K562 (cell line): ENCODE data around the gene GRIN2A. TPM values are rescaled to one million over a fixed set of nuclear protein-coding genes. Genes with fewer than 3 reads are reported as not detected.

Experiments used
- ATAC-seq: fragments of 200-7000 bp; cut with Tn5 transposase; 3 replicates; pipeline ENCODE4 v1.9.1; 2020; ENCODE audit warnings: moderate library complexity
- BruUV-seq: library from RNA; stranded (reverse); fragments of 400-500 nt; replicated peaks from 2 replicates; lab custom pipeline; 2021; lab: Mats Ljungman, UMichigan
- CTCF ChIA-PET: fragments of 300-600 bp; formaldehyde crosslinking; extraction: SDS; loops from one replicate; lab custom pipeline; 2021; ENCODE audit warnings: low intra/inter-chr PET ratio; lab: Yijun Ruan, JAX
- POLR2A ChIA-PET: fragments of 300-600, 350-650 bp; sonication (Branson Sonifier 250); formaldehyde crosslinking; extraction: SDS; loops from one replicate; lab custom pipeline; 2021; ENCODE audit warnings: antibody characterized with exemption, inconsistent platforms; lab: Yijun Ruan, JAX
- DNase-seq, 4 experiments: peaks; one replicate each; pipeline versions ENCODE4 v3.0.0 to v3.0.0-alpha.2; 2011 to 2018; ENCODE audit warnings: low spot score in 3 of 4, mixed read lengths in 3 of 4; ENCODE audit errors: extremely low read depth in 1 of 4
- FAIRE-seq: peaks from 2 replicates; lab custom pipeline; 2011; peaks lifted over from hg19 to GRCh38; lab: Jason Lieb, UNC
- H2AFZ ChIP-seq: 2 replicates; pipeline ENCODE4 v1.6.0; 2011; ENCODE audit warnings: low read depth, low read length, control low read depth, inconsistent platforms
- H3K27ac ChIP-seq: fragments of 200-600 bp; 3 replicates; pipeline ENCODE4 v1.8.0; 2011; ENCODE audit warnings: low read depth, mild to moderate bottlenecking, control low read depth, inconsistent platforms, low read length, moderate library complexity, mixed read lengths; ENCODE audit errors: extremely low read depth
- H3K27me3 ChIP-seq, 2 experiments: fragments of 300-600 bp in 1 of 2; 2 replicates in 1 of 2; 3 replicates in 1 of 2; pipeline versions ENCODE4 v1.6.0 to v1.8.0; 2011; ENCODE audit warnings: inconsistent platforms in 2 of 2, low read length in 2 of 2, mild to moderate bottlenecking in 1 of 2, mixed read lengths in 1 of 2, moderate library complexity in 1 of 2; ENCODE audit not compliant: control insufficient read depth in 2 of 2, insufficient read depth in 2 of 2
- H3K36me3 ChIP-seq: fragments of 300-600 bp; 3 replicates; pipeline ENCODE4 v1.8.0; 2011; ENCODE audit warnings: mild to moderate bottlenecking, low read length, inconsistent platforms; ENCODE audit not compliant: control insufficient read depth, insufficient read depth
- H3K4me1 ChIP-seq, 2 experiments: fragments of 200-600 bp in 1 of 2; replicated peaks in 1 of 2; 2 replicates in 1 of 2; 3 replicates in 1 of 2; pipeline versions ENCODE4 v1.5.1 to v1.8.0; 2011; ENCODE audit warnings: inconsistent platforms in 2 of 2, low read length in 2 of 2, mild to moderate bottlenecking in 1 of 2, mixed read lengths in 1 of 2, moderate library complexity in 1 of 2; ENCODE audit not compliant: control insufficient read depth in 2 of 2, insufficient read depth in 2 of 2
- H3K4me2 ChIP-seq: 2 replicates; pipeline ENCODE4 v1.6.1; 2011; ENCODE audit warnings: low read length, control low read depth, inconsistent platforms, mixed read lengths; ENCODE audit not compliant: insufficient read depth
- H3K4me3 ChIP-seq: fragments of 200-600 bp; sonication (generic), shearing (Covaris generic); 2 replicates; pipeline ENCODE4 v1.5.1; 2016; ENCODE audit warnings: control low read depth, inconsistent platforms
- H3K79me2 ChIP-seq: fragments of 200-600 bp; 3 replicates; pipeline ENCODE4 v1.8.0; 2011; ENCODE audit warnings: low read length, inconsistent platforms; ENCODE audit not compliant: control insufficient read depth, insufficient read depth
- H3K9ac ChIP-seq, 2 experiments: 2 replicates each; pipeline versions ENCODE4 v1.6.0 to v1.6.1; 2011; ENCODE audit warnings: low read depth in 2 of 2, low read length in 2 of 2, control low read depth in 1 of 2, inconsistent platforms in 1 of 2, mild to moderate bottlenecking in 1 of 2, mixed read lengths in 1 of 2; ENCODE audit not compliant: insufficient read depth in 1 of 2
- H3K9me1 ChIP-seq: one replicate; pipeline ENCODE4 v1.6.0; 2011; ENCODE audit warnings: inconsistent platforms, mild to moderate bottlenecking, low read length, moderate library complexity; ENCODE audit not compliant: control insufficient read depth, insufficient read depth
- H3K9me3 ChIP-seq: replicated peaks from 2 replicates; pipeline ENCODE4 v1.5.1; 2011; ENCODE audit warnings: low read depth, low read length, inconsistent platforms; ENCODE audit not compliant: control insufficient read depth, insufficient read depth
- H4K20me1 ChIP-seq: replicated peaks from 2 replicates; pipeline ENCODE4 v1.6.1; 2011; ENCODE audit warnings: low read length, inconsistent platforms, mixed read lengths; ENCODE audit not compliant: control insufficient read depth, insufficient read depth
- DEAF1 ChIP-seq: fragments of 450-650 bp; formaldehyde crosslinking; IDR thresholded peaks from 2 replicates; pipeline ENCODE4 v1.4.0; 2020; ENCODE audit warnings: mild to moderate bottlenecking, moderate library complexity
- HDAC8 ChIP-seq: fragments of 450-650 bp; IDR thresholded peaks from 2 replicates; pipeline ENCODE4 v1.6.1; 2016; ENCODE audit warnings: mild to moderate bottlenecking, missing genetic modification characterization, moderate library complexity, missing compliant biosample characterization
- ILK ChIP-seq: fragments of 450-650 bp; IDR thresholded peaks from 2 replicates; pipeline ENCODE4 v1.6.1; 2016; ENCODE audit warnings: missing genetic modification characterization, low read depth, mild to moderate bottlenecking, missing compliant biosample characterization, moderate library complexity, borderline replicate concordance
- MCM7 ChIP-seq, 2 experiments: fragments of 450-650 bp; IDR thresholded peaks; 2 replicates each; pipeline ENCODE4 v1.6.1; 2016 to 2018
- MYBL2 ChIP-seq, 2 experiments: fragments of 450-650 bp in 1 of 2; sonication (generic) in 1 of 2; formaldehyde crosslinking in 1 of 2; IDR thresholded peaks; 2 replicates each; pipeline versions ENCODE4 v1.6.1 to v1.8.1; 2017 to 2022; ENCODE audit warnings: borderline replicate concordance in 1 of 2, inconsistent platforms in 1 of 2, low read depth in 1 of 2, mild to moderate bottlenecking in 1 of 2, missing genetic modification reagents in 1 of 2, moderate library complexity in 1 of 2
- REST ChIP-seq, 2 experiments: fragments of 450-650 bp; formaldehyde crosslinking in 1 of 2; IDR thresholded peaks; 2 replicates each; pipeline versions ENCODE4 v1.4.0 to v1.6.1; 2014 to 2020; ENCODE audit warnings: mild to moderate bottlenecking in 2 of 2, borderline replicate concordance in 1 of 2, low read depth in 1 of 2
- ZNF282 ChIP-seq: sonication (generic); formaldehyde crosslinking; IDR thresholded peaks from 2 replicates; pipeline ENCODE4 v1.8.1; 2023; ENCODE audit warnings: missing genetic modification reagents
- ZNF316 ChIP-seq: fragments of 450-650 bp; IDR thresholded peaks from 2 replicates; pipeline ENCODE4 v1.6.1; 2016
- ZNF354B ChIP-seq: fragments of 250-450 bp; sonication (Bioruptor Pico); IDR thresholded peaks from 2 replicates; pipeline ENCODE4 v1.4.0; 2020
- ZNF395 ChIP-seq: fragments of 200-800 bp; sonication (Bioruptor generic); IDR thresholded peaks from 2 replicates; pipeline ENCODE4 v1.6.1; 2017; ENCODE audit warnings: missing genetic modification characterization, missing compliant biosample characterization
- ZNF561 ChIP-seq: fragments of 450-650 bp; formaldehyde crosslinking; conservative IDR thresholded peaks from 2 replicates; pipeline ENCODE4 v1.4.0; 2020; ENCODE audit warnings: mild to moderate bottlenecking, moderate library complexity
- ZNF696 ChIP-seq: fragments of 250-450 bp; sonication (Bioruptor Pico); conservative IDR thresholded peaks from 2 replicates; pipeline ENCODE4 v1.4.0; 2020; ENCODE audit warnings: mild to moderate bottlenecking, moderate library complexity
- WGBS: fragments of 100-300 bp; shearing (Covaris generic); methylation state at CpG from one replicate; pipeline ENCODE4 v1.1.6; 2016; ENCODE audit warnings: low coverage, mixed read lengths; ENCODE audit not compliant: insufficient coverage; ENCODE audit errors: missing lambda C conversion rate; 5-methylcytosine and 5-hydroxymethylcytosine counted together
- in situ Hi-C: fragments of 300-500 bp; cut with MboI; formaldehyde crosslinking; loops from 4 replicates; pipeline ENCODE4 v1.15.0; 2018; ENCODE audit warnings: inconsistent platforms, mixed read lengths
- intact Hi-C: fragments of 100-400 bp; cut with micrococcal nuclease; formaldehyde crosslinking; loops from 2 replicates; pipeline ENCODE4 v1.14.2; 2022
- polyA plus RNA-seq, 8 experiments: library from polyadenylated mRNA; depleted of rRNA in 4 of 8; stranded (reverse) in 5 of 8; unstranded in 3 of 8; fragments of >200 nt; fragmentation: Nextera tagmentation in 2 of 8; fragmentation: Illumina TruSeq in 1 of 8; extraction: Ambion mirVana in 2 of 8; extraction: Trizol in 1 of 8; gene quantifications; 2 replicates each; pipeline versions ENCODE4 v1.2.1 to v1.2.3, GENCODE V29; 2011 to 2014; ENCODE audit warnings: inconsistent platforms in 1 of 8, missing spikeins in 1 of 8
- total RNA-seq, 7 experiments: library from RNA; depleted of rRNA in 6 of 7; stranded (reverse); fragments of >200 nt in 6 of 7; fragmentation: Illumina TruSeq in 2 of 7; extraction: Trizol in 2 of 7; gene quantifications; 2 replicates each; pipeline versions ENCODE4 v1.2.1 to v1.2.3, GENCODE V29; 2011 to 2021; ENCODE audit warnings: low replicate concordance in 1 of 7

The GRIN2A gene
- total and polyA plus RNA-seq, 9 of the 15 experiments (the other 6 are each of a cell fraction or from before 2014, with no cell fraction given), result not detected

GRCh38 chr16:9862327-9862726, 319.9 kb downstream of the GRIN2A start:
- CTCF ChIA-PET, result no interaction called here
- H3K4me3 ChIP-seq, result no peak overlapping the region
- DNase-seq (no peak), FAIRE-seq (no peak), ATAC-seq (no peak)
- WGBS, result 0% methylated on average over 4 of the region's 4 CpGs
- H3K79me2 ChIP-seq, result no peaks in the 10 kb centered on the region
- H3K4me2 ChIP-seq, result no peak overlapping the region
- H4K20me1 ChIP-seq, result no peaks in the 10 kb centered on the region
- BruUV-seq, result no TSS peak
- H3K27me3 ChIP-seq, result no peaks in the 10 kb centered on the region
- no peak overlapping the region for H3K9ac ChIP-seq
- no peaks in the 10 kb centered on the region for H3K9me3 ChIP-seq
- intact Hi-C loops, result no loop called here
- no peaks in the 10 kb centered on the region for H3K4me1 ChIP-seq
- POLR2A ChIA-PET, result interaction anchor here (0.5 kb wide), 1 partner anchor 9 kb away, joined by 4 read pairs; no protein-coding TSS in a partner anchor
- H3K27ac ChIP-seq, result no peak overlapping the region
- H3K9me1 ChIP-seq, result no peaks in the 10 kb centered on the region
- no peak overlapping the region for H2AFZ ChIP-seq
- H3K36me3 ChIP-seq, result no peaks in the 10 kb centered on the region
- in situ Hi-C loops, result no loop called here
- TF ChIP-seq MCM7 (IDR thresholded peaks at IDR 0.05) (no peak), DEAF1 (CRISPR knock-in tag) (no peak), ZNF561 (CRISPR knock-in tag) (no peak), ILK (tag) (no peak), MYBL2 (IDR thresholded peaks at IDR 0.05; ENCODE audit: low read depth) (no peak), MYBL2 (CRISPR knock-in tag; IDR thresholded peaks at IDR 0.05; ENCODE audit: borderline replicate concordance) (no peak), REST (IDR thresholded peaks at IDR 0.05; ENCODE audit: borderline replicate concordance) (no peak), REST (CRISPR knock-in tag; IDR thresholded peaks at IDR 0.05; ENCODE audit: low read depth) (no peak), ZNF282 (CRISPR knock-in tag) (no peak), ZNF696 (CRISPR knock-in tag) (no peak), ZNF354B (no peak), ZNF395 (CRISPR knock-in tag) (no peak), ZNF316 (no peak), HDAC8 (tag) (no peak)
